Pulmonary artery endothelial cell (primary cell): Measurements from ENCODE around the gene KLK10. TPM values are rescaled to one million over a fixed set of nuclear protein-coding genes. Genes with fewer than 3 reads are reported as not detected.
"Not testable (repeated sequence)": the region's sequence is repeated elsewhere in the genome, so short reads cannot be mapped to it uniquely, and the experiment has no call there.

Experiments
- DNase-seq: peaks from one replicate; pipeline ENCODE4 v3.0.0-alpha.2; 2011; ENCODE audit warnings: low read depth, low spot score
- total RNA-seq: library from RNA; depleted of rRNA; stranded (reverse); fragments of >200 nt; gene quantifications from 2 replicates; pipeline ENCODE4 v1.2.3, GENCODE V29; 2014

KLK10 gene
- total RNA-seq, 1 donor from 2014 or later, result not detected

DNA sequence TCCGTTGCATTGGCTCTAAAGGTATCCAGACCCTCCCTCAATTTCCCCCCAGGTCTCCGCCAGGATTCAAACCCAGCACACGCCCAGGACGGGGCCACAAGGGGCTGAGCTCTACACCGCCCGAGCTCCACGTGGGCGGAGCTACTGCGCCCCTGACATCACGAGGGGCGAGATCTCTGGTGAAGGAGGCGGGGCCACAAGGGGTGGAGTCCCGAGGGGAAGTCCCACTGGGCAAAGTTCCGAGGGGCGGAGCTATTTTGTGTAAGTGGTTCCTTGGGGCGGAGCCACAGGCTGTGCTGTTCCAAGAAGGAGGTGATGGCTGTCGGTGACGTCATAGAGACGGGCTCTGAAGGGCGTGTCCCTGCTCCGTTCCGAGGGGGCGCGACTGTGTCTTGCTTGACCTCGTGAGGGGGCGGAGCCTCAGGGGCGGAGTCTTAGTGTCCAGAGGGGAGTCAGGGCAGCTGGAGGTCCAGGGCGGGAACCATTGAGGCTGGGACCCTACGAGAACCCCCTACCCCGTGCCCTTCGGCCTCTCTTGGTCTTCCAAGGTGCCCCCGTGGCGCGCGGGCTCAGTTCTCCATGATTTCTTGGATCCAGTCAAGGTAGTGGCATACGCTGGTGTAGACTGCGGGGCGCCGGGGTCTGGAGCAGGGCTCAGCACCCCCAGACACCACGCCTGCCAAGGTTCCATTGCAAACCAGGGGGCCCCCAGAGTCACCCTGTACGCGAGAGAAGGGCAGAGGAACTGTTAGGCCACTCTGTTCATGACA lies 16.8 kb downstream of the KLK10 start:
- DNase-seq, result no peak

DNA sequence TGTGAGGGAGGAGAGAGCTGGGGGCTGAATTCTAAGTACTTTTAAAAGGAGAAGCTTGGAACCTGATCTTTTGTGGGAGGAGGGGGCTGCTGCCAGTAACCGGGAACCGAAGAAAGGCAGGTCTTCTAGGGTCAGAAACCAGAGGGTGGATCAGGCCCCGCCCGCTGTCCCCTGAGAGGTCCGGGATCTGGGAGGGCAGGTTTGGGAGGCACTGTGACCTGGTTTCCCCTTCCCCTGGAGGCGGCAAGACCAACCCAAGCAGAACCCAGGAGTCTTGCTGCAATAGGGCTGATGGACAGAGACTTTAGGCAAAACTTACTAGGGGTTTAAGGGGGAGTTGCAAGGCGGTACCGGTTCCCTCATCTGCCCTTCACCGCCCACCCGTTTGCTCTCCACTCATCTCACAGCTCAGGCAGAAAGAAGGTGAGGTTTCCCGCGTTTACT lies 17.4 kb downstream of the KLK10 start:
- DNase-seq, result no peak

DNA sequence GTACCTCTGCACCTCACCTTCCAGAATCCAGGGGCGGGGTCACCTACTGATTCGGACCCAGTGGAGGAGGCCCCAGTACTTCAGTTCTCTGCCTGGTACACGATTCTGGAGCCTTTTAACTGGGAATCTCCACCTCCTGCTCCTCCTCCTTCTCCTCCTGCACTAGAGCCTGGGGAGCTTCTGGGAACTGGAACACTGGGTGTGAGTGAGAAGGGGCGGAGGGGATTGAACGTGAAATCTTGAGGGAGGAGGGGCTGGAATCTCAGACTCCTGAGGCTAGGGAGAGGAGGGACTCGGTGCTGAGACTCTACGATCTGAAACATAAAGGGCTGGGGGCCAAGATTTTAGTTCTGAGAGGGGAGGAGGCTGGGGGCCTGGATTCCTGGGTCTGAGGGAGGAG lies 18.0 kb downstream of the KLK10 start, which contains the start of gene KLK8:
TSS of gene KLK8 (minus strand) at position 90 of the 400 bp plus-strand sequence. CDS start 437 bp downstream, outside the sequence.
- DNase-seq, result no peak

DNA sequence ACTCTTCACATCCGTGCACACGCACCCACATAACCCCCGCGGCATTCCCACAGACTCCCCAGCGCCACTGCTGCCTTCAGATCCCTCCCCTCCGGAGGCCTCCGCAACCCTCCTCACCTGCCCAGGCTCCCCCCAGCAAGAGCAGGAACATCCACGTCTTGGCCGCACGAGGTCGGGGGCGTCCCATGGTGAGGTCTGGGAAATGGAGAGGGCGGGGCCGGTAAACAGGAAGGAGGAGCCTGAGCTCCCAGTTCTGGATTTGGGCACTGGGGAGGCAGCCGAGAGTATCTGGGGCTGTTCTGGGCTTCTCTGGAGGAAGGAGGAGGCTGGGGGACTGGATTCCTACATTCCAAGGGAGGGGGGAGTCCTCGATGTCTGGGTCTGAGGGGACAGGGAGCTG lies 18.5 kb downstream of the KLK10 start:
- DNase-seq, result no peak

DNA sequence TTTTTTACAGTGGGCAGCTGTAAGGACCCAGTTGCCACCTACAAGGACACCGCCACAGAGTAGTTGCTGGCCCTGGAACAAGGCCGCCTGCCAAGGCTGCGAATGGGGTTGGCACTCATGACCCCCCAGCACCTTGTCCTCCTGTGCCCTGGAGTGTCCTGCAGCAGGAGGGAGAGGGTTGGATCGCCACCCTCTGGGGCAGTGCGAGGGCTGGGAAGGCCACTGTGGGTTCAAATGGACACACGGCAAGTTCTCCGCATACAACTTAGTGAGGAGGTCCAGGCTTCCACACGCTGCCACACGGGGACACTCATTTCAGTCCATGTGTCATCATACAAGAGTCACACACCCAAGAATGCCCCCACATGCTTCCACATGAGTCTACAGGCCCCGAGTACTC lies 19.1 kb downstream of the KLK10 start:
- no peak for DNase-seq

DNA sequence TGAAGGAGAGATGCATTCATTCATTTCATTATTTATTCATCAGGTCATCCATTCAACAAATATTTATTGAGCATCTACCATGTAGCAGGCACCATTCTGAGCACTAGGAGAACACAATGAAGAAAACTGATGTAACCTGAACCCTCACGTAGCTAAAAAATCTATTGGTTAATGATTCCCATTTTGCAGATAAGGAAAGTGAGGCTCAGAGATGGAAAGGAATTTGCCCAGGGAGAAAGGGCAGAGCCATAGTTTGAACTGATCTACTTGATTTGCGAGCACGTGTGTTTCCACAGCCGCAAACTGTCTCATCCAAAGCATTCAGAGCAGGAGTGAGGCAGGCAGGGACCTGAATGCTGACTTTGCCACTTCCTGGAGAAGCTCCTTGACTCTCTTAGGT lies 20.8 kb downstream of the KLK10 start:
- DNase-seq, result no peak

DNA sequence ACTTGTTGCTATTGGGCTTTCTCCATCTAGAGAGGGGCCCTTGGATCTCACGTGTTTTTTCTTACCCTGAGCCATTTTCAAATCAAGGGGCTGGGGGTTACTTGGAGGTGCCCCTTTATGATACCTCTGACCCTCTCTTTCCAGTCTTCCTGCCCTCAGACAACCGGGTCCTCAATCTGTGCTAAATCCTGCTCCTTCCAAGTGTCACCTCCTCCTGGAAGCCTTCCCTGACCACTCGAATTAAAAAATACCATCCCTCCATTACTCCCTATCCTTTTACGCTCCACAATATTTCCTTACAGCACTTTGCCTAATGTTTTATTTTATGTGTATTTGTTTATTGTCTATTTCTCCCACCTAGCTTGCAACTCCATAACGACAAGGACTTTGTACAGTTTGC lies 21.4 kb downstream of the KLK10 start:
- DNase-seq, result no peak

DNA sequence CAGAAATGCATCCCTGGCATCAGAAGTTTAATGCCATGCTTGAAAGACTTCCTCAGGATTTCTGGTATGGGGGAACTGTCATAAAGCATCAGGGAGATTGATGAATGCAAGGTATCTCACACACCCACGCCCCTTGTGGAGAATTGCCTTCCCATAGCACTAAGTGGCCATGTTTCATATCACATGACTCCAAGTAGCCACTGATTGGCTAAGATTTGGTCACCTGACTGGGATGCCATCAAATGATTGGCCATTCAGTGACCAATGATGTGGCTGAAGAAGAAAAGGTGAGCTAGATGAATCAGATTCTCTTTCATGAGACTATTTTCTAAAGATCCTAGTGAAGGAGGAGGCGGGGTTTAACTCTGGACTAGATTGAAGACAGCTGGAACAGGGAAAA lies 25.4 kb downstream of the KLK10 start:
- DNase-seq, result no peak

DNA sequence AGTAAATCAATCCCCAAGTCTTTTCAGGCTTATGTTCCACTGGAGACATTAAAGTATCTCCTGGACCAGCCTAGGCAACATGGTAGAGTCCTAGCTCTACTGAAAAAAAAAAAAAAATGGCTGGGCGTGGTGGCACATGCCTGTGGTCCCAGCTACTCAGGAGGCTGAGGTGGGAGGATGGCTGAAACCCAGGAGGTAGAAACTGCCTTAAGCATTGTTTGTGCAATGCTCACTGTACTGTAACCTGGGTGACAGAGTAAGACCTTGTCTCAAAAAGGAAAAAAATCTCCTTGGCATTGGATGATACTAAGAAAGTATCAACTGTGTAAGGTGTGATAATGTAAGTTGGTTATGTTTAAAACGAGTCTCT lies 26.9 kb downstream of the KLK10 start:
- DNase-seq, result no peak

DNA sequence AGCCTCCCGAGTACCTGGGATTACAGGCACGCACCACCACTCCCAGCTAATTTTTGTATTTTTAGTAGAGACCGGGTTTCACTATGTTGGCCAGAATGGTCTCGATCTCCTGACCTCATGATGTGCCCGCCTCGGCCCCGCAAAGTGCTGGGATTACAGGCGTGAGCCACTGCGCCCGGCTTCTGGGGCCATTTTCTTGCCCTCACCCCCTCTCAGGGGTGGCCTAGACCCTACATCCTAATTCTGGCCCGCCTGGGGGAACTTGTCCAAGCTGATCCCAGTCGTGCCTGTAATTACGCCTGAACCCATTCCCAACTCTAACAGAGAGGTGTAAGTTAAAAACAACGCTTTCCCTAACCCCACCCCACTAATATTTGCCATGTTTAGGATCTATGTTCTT lies 35.1 kb downstream of the KLK10 start:
- not testable (repeated sequence) for DNase-seq

DNA sequence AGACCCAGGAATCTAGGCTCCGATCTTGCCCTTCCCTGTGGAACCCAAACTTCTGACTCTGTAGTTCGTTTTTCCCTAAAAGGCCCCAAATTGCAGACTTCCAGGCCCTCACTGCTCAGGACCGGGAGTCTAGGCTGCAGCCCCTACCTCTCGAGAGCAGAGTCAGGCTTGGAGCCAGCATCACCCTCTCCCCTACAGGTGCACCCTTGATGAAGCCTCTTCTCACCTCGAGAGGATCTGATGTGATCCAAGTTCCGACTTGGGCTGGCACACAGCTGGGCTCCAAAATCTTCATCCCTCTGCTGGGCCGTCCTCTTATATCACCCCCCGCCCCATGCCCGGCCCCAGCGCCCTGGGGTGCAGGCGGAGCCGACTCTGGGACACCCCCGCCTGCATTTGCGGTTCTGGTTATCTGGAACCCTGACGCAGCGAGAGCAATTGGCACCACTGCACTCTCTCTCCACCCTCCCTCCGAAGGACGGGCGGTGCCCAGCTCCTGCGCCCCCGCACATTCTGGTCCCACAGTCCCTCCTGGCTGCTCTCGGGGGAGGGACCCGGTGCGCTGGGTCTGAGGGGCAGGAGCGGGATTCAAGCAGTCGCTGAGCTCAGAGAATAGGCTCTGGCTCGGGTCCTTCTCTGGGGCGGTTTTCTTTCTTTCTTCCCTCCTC lies 35.8 kb downstream of the KLK10 start, which contains the start of gene KLK7:
TSS of gene KLK7 (minus strand) at position 293 of the 668 bp plus-strand sequence. CDS start 1,518 bp downstream, outside the sequence.
- DNase-seq, result no peak

DNA sequence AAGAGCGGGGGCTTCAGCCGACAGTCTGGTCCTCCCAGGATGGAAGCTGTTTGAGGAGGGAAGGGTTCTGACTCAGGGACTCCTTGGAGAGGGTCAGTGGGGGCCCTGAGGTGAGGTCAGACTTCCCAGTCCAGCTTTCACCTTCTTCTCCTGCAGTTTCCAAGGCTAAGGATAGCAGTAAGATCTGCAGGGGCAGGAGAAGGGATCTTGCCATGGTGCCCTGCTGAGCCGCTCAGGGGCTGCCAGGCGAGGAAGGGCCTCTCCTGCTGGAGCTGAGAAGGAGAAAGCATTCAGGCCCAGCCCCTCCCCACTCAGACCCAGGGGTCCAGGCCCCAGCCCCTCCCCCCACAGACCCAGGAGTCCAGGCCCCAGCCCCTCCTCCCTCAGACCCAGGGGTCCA lies 37.3 kb downstream of the KLK10 start:
- DNase-seq, result no peak

DNA sequence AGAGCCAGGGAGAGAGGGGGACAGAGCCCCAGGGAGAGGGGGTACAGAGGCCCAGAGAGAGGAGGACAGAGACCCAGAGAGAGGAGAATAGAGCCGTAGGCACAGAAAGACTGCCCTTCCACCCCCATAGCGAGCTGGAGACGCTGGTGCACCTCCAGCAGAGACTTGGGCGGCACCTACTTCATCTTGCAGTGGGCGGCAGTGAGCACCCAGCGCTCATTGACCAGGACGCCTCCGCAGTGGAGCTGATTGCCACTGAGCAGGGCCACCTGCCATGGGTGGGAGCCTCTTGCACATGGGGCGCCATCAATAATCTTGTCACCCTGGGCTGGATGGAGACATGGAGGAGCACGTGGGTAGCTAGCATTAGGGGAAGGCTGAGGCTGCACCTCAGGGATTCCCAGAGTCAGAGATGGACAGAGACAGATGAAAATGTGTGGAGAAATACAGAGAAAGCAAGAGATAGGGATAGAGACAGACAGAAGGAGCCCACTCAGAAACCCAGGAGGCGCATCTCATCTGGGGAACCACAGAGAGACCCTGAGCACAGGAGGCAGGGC lies 37.8 kb downstream of the KLK10 start:
- DNase-seq, result no peak

DNA sequence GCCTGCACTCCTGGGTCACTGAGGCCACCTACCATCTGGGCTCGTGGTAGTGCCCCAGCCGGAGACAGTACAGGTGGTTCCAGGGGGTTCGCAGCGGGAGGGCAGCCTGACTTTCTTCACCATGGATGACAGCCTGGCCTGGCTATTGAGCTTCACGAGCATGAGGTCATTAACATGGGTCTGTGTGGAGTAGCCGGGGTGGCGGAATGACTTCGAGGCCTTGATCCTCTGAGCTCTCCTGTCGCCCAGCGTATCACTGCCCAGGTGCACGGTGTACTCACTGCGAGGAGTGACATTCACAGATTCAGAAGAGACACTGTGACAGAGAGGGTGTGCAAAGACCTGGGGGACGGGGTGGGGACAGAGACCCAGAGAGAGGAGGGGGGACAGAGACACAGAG lies 39.3 kb downstream of the KLK10 start:
- no peak for DNase-seq

DNA sequence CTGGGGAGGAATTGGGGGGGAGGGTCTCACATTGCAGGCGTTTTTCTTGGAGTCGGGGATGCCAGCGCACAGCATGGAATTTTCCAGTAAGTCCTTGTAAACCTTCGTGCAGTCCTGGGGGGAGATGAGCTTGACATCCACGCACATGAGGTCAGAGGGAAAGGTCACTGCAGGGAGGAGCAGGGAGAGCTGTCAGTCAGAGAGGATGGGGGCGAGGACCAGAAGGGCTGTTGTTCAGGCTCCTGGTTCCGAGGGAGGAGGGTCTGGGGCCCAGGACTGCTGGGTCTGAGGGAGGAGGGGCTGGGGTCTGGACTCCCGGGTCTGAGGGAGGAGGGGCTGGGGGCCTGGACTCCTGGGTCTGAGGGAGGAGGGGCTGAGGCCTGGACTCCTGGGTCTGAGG lies 39.8 kb downstream of the KLK10 start:
- DNase-seq, result no peak

DNA sequence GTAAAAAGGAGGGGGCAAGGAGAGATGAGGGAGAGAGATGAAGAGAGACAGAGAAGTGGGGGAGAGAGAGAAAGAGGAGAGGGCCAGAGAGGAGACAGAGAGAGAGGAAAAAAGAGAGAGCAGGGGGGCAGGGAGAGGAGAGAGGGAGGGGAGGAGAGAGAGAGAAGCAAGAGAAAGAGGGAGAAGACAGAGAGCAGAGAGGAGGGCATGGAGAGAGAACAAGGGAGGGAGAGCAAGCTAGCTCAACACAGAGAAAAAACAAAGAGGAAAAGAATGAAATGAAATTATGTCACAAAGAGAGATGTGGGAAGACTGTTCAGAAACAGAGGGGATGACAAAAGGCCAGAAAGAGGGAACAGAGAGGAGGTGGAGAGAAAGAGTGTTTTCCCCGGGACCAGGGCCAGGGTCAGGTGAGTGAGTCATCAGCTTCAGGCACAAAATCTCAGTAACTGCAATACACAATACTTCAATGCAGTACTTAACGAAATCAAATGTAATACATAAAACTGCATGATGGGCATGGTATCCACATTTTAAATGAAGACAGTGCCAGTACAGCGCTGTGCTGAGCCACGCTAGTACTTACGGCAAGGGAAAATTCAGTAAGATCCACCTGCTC lies 40.6 kb downstream of the KLK10 start:
- no peak for DNase-seq

DNA sequence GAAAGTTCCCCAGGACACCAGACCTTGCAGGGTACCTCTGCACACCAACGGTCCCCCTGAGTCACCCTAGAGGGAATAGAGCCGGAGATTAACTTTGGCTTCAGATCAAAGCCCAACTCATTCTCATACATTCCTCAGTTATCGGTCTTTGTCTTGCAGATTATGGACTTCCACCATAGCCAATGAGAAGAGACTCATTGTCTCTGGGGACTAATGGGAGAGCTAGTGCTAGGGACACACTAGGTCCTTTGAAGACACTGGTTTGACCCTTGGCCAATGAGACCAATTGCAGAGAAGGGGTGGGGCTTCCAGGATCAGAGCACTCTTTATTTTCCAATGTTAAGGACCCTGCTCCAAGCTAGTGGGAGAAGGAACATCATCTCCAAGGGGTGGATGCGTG lies 41.9 kb downstream of the KLK10 start:
- DNase-seq, result no peak

DNA sequence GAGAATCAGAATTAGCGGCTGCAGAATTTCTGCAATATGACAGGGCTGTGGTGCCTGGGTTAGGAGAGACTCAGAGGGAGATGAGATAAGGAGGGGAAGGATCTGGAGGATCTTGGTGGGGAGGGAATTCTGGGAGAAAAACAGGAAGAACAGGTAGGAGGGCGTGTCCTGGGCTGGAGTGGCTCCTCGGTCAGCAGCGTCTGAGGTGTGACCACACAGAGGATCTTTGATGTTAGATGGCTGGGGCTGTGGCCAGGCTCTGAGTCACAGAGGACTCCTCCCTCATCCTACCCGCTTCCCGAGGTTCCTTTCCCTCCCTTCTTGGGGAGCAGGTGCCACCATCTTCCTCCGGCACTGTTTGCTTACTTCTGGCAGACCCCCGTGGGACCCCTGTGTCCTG lies 43.7 kb downstream of the KLK10 start:
- DNase-seq, result no peak

DNA sequence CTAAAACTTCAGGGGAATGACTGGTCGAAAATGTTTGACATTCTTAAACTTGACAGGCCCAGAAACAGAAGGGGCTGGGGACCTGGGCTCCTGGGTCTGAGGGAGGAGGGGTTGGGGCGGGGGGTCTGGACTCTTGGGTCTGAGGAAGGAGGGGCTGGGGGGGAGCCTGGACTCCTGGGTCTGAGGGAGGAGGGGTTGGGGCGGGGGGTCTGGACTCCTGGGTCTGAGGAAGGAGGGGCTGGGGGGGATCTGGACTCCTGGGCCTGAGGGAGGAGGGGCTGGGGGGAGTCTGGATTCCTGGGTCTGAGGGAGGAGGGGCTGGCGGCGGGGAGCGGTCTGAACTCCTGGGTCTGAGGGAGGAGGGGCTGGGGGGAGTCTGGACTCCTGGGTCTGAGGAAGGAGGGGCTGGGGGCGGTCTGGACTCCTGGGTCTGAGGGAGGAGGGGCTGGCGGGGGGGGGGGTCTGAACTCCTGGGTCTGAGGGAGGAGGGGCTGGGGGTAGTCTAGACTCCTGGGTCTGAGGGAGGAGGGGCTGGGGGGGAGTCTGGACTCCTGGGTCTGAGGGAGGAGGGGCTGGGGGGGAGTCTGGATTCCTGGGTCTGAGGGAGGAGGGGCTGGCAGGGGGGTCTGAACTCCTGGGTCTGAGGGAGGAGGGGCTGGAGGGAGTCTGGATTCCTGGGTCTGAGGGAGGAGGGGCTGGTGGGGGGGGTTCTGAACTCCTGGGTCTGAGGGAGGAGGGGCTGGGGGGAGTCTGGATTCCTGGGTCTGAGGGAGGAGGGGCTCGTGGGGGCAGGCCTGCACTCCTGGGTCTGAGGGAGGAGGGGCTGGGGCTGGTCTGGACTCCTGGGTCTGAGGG lies 44.6 kb downstream of the KLK10 start:
- no peak for DNase-seq

DNA sequence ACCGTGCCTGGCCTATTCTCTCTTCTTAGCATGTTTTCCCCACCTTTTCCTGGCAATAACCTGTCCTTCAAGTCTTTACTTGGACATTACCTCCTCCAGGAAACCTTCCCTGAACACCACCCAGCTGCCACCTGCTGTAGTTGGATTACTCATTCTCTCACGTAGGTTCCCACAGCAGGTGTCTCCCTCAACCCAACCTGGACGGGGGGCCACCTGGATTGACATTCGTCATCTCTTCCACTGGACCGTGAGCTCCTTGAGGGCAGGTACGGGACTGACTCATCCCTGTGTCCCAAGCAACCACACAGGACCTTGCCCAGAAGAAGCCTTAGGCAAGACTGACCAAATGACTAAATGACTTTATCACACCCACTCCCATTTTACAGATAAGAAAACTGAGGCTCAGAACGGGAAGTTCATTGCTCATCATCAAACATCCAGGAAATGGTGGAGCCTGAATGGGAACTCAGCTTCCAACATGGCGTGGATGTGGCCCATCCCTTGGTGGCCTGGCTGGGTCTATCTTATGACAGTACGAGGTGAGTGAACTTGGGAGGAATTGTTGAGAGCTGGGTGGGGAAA lies 46.6 kb downstream of the KLK10 start:
- no peak for DNase-seq

DNA sequence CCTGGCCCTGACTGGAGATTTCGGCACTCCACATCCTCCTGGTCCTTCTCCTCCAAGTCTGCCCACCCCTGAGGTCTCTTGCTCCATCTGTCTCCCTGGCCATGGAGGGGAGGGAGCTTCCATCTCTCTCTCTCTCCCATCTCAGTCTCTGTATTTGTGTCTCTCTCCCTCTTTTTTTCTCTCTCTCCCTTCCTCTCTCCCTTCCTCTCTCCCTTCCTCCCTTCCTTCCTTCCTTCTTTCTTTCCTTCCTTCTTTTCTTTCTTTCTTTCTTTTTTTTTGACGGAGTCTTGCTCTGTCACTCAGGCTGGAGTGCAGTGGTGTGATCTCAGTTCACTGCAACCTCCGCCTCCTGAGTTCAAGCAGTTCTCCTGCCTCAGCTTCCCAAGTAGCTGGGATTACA lies 49.7 kb downstream of the KLK10 start:
- not testable (repeated sequence) for DNase-seq
